CD4-positive, CD25-positive, alpha-beta regulatory T cell (primary cell): Measurements from ENCODE around the gene EVC2. TPM values are rescaled to one million over a fixed set of nuclear protein-coding genes. Genes with fewer than 3 reads are reported as not detected.

ENCODE experiments used
- ATAC-seq, 2 donors: fragments of 150-1000 bp; cut with Tn5 transposase; one replicate each; pipeline ENCODE4 v1.10.0; 2021; ENCODE audit warnings: low read depth in 2 of 2, moderate number of reproducible peaks in 2 of 2, moderate library complexity in 1 of 2
- DNase-seq, 3 donors: peaks; one replicate each; pipeline versions ENCODE4 v3.0.0 to v3.0.0-alpha.2; 2012 to 2022; ENCODE audit warnings: mixed read lengths in 1 of 3
- H3K27ac ChIP-seq: one replicate; pipeline ENCODE4 v1.7.0; 2013; ENCODE audit warnings: mild to moderate bottlenecking, low read length; ENCODE audit not compliant: insufficient read depth, poor library complexity, severe bottlenecking
- H3K27me3 ChIP-seq: one replicate; pipeline ENCODE4 v1.7.0; 2013; ENCODE audit warnings: low read length; ENCODE audit not compliant: control insufficient read depth, insufficient read depth
- H3K36me3 ChIP-seq: one replicate; pipeline ENCODE4 v1.7.0; 2013; ENCODE audit warnings: mild to moderate bottlenecking, low read length, moderate library complexity; ENCODE audit not compliant: control insufficient read depth, insufficient read depth
- H3K4me1 ChIP-seq: 2 replicates; pipeline ENCODE4 v1.7.0; 2013; ENCODE audit warnings: mild to moderate bottlenecking, low read length; ENCODE audit not compliant: insufficient read depth, control insufficient read depth, poor library complexity, severe bottlenecking
- H3K4me3 ChIP-seq: one replicate; pipeline ENCODE4 v1.7.0; 2013; ENCODE audit warnings: low read depth, mild to moderate bottlenecking, low read length, moderate library complexity
- H3K9me3 ChIP-seq, 2 experiments: 1 replicate in 1 of 2; 2 replicates in 1 of 2; pipeline ENCODE4 v1.7.0; 2013; ENCODE audit warnings: low read length in 2 of 2, mild to moderate bottlenecking in 1 of 2, moderate library complexity in 1 of 2; ENCODE audit not compliant: control insufficient read depth in 2 of 2
- H3K27ac Mint-ChIP-seq, 3 donors: one replicate each; pipeline ENCODE4 v1.8.0; 2020 to 2022; ENCODE audit warnings: mild to moderate bottlenecking in 3 of 3, mixed read lengths in 3 of 3, moderate library complexity in 2 of 3
- H3K27me3 Mint-ChIP-seq: one replicate; pipeline ENCODE4 v1.8.0; 2022; ENCODE audit warnings: mild to moderate bottlenecking, mixed read lengths
- H3K36me3 Mint-ChIP-seq: one replicate; pipeline ENCODE4 v1.8.0; 2020; ENCODE audit warnings: mixed read lengths
- H3K4me1 Mint-ChIP-seq, 4 donors: one replicate each; pipeline ENCODE4 v1.8.0; 2020 to 2022; ENCODE audit warnings: mixed read lengths in 4 of 4, mild to moderate bottlenecking in 1 of 4
- H3K4me3 Mint-ChIP-seq, 4 donors: one replicate each; pipeline ENCODE4 v1.8.0; 2020 to 2022; ENCODE audit warnings: mild to moderate bottlenecking in 4 of 4, mixed read lengths in 4 of 4, moderate library complexity in 3 of 4
- H3K9me3 Mint-ChIP-seq, 7 donors: one replicate each; pipeline ENCODE4 v1.8.0; 2020 to 2022; ENCODE audit warnings: mixed read lengths in 7 of 7, mild to moderate bottlenecking in 3 of 7, moderate library complexity in 2 of 7
- polyA plus RNA-seq, 4 donors: library from polyadenylated mRNA; unstranded; fragments of 300-500 nt; fragmentation: Illumina TruSeq; gene quantifications; one replicate each; pipeline ENCODE4 v1.2.3, GENCODE V29; 2021
- total RNA-seq: library from RNA; stranded (reverse); gene quantifications from one replicate; pipeline ENCODE4 v1.2.3, GENCODE V29; 2022

EVC2 gene
- total and polyA plus RNA-seq, 5 donors from 2014 or later, result 0.03 to 3.2 (median 0.85) TPM

DNA sequence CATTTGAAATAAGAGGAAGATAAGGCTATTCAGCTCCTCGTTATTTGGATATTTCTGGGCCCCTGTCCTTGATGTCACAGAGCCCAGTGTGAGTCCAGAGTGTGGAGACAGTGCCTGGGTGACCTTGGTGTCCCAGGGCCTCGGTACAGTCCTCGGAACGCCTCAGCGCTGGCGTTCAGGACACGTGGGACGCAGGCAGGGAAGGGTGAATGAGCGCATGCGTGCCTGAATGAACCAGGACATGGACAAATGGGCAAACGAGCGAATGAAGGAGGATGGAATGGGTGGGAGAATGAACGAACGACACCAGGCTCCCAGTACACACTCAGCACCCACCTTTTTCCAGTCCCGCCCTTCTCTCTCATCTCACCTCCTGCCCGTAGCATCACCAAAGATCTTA, 46.8 kb upstream of the EVC2 start:
- Mint-ChIP-seq H3K9me3 (peaks cover 0 to 3% (median 0%) of the 10 kb centered on the region in 7 donors), H3K27ac (no peak overlapping the region)
- H3K27ac ChIP-seq, result no peak overlapping the region

DNA sequence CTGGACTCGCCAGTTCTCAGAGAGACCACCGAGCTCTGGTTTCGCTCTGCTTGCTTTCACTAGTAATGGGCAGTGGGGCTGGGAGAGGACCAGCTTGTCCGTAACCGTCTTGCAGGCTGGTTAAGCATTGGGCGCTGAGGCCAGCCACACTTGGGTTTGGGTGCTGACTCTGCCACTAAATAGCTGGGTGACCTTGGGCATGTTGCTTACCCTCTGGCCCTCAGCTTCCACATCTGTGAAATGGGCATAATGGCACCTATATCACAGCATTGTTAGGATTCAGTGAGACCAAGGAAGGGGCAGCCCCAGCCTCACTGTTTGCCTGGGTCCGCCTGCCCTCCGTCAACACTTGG, 46.1 kb upstream of the EVC2 start:
- Mint-ChIP-seq H3K36me3 (no peaks in the 10 kb centered on the region), H3K4me3 (no peak overlapping the region)
- ATAC-seq, result no peak

More for the DNA sequence above, 46.8 kb upstream of the EVC2 start:
- no peaks in the 10 kb centered on the region for H3K9me3 ChIP-seq
- H3K27me3 Mint-ChIP-seq, result no peaks in the 10 kb centered on the region
- peaks cover 0 to 6% (median 1%) of the 10 kb centered on the region in 4 donors for H3K4me1 Mint-ChIP-seq
- no peaks in the 10 kb centered on the region for H3K27me3 ChIP-seq
- DNase-seq, result no peak
- no peak for ATAC-seq
- H3K36me3 Mint-ChIP-seq, result no peaks in the 10 kb centered on the region
- no peak overlapping the region for H3K4me3 ChIP-seq
- no peaks in the 10 kb centered on the region for H3K4me1 ChIP-seq
- no peak overlapping the region for H3K4me3 Mint-ChIP-seq
- no peaks in the 10 kb centered on the region for H3K36me3 ChIP-seq

DNA sequence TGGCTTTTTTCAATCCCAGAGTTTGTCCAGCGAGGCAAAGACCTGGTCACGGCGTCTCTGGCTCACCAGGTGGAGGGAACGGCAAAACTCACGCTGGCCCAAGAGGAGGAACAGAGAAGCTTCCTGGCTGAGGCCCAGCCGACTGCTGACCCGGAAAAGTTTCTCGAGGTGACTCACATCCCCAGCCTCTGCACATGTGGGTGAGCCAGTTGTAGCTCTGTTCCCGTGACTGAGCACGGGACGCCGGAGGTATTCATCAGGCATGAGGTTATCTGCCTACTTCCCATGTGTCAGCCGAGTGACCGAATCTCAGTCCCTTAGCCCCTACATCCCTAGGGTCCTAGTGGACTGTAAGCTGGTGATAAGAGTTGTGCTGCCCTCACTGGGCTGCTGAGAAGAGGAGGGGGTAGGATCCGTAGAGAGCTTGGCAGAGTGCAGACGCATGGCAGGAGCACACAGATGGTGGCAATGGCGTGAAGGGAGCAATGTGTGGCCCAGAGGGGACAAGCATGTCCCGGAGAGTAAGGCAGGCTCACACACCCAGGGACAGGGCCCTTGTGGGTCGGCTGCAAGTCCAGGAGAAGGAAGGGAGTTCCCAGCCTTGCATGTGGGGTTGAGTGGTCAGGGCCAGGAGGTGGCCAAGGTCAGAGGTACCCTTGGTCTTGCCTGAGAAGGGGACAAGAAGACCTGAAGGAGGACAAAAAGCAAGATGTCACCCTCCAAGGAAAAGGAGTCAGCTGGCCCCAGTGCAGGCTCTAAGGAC, 45.6 kb upstream of the EVC2 start:
- peaks cover 0 to 3% (median 0%) of the 10 kb centered on the region in 7 donors for H3K9me3 Mint-ChIP-seq
- H3K4me3 Mint-ChIP-seq, result peak overlapping the region in 1 of 4 donors; percentile 15
- no peak overlapping the region for H3K4me3 ChIP-seq
- H3K9me3 ChIP-seq, result no peaks in the 10 kb centered on the region
- no peaks in the 10 kb centered on the region for H3K4me1 ChIP-seq
- no peaks in the 10 kb centered on the region for H3K36me3 ChIP-seq
- H3K36me3 Mint-ChIP-seq, result no peaks in the 10 kb centered on the region
- no peaks in the 10 kb centered on the region for H3K27me3 ChIP-seq
- no peak overlapping the region for H3K27ac Mint-ChIP-seq
- ATAC-seq (no peak), DNase-seq (no peak)
- H3K4me1 Mint-ChIP-seq, result peaks cover 0 to 6% (median 1%) of the 10 kb centered on the region in 4 donors
- H3K27ac ChIP-seq, result no peak overlapping the region
- H3K27me3 Mint-ChIP-seq, result no peaks in the 10 kb centered on the region

More for the DNA sequence above, 46.1 kb upstream of the EVC2 start:
- H3K27ac Mint-ChIP-seq, result no peak overlapping the region
- no peak overlapping the region for H3K4me3 ChIP-seq
- H3K27me3 ChIP-seq, result no peaks in the 10 kb centered on the region
- H3K27ac ChIP-seq, result no peak overlapping the region
- H3K9me3 Mint-ChIP-seq, result peaks cover 0 to 3% (median 0%) of the 10 kb centered on the region in 7 donors
- H3K9me3 ChIP-seq, result no peaks in the 10 kb centered on the region
- no peaks in the 10 kb centered on the region for H3K4me1 ChIP-seq
- H3K27me3 Mint-ChIP-seq, result no peaks in the 10 kb centered on the region
- no peaks in the 10 kb centered on the region for H3K36me3 ChIP-seq
- DNase-seq, result no peak
- H3K4me1 Mint-ChIP-seq, result peaks cover 0 to 6% (median 1%) of the 10 kb centered on the region in 4 donors

DNA sequence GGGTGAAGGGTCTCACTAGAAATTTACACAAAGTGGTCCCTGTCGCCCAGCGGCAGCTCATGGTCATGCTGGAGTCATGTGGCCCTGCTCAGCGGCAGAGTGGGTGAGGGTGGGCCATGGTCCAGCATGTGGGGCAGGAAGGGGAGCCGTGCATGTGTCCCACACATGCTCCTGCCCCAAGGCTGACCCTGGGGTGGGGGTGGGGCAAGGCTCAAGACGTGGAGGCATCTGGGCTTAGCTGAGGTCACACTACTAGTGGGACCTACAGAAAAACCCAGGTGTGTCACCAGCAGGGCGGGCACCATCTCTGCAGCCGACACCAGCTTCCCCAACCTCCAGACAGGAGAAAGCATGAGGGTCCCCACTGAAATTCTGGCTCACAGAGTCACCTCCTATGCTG, 45.0 kb upstream of the EVC2 start:
- Histone ChIP-seq H3K9me3 (no peaks in the 10 kb centered on the region), H3K4me1 (no peaks in the 10 kb centered on the region), H3K27ac (no peak overlapping the region), H3K27me3 (no peaks in the 10 kb centered on the region), H3K4me3 (no peak overlapping the region), H3K36me3 (no peaks in the 10 kb centered on the region)
- Mint-ChIP-seq H3K27me3 (no peaks in the 10 kb centered on the region), H3K27ac (no peak overlapping the region), H3K4me1 (peaks cover 0 to 3% (median 0%) of the 10 kb centered on the region in 4 donors), H3K36me3 (no peaks in the 10 kb centered on the region), H3K4me3 (no peak overlapping the region), H3K9me3 (peaks cover 0 to 3% (median 0%) of the 10 kb centered on the region in 7 donors)
- ATAC-seq (no peak), DNase-seq (no peak)

DNA sequence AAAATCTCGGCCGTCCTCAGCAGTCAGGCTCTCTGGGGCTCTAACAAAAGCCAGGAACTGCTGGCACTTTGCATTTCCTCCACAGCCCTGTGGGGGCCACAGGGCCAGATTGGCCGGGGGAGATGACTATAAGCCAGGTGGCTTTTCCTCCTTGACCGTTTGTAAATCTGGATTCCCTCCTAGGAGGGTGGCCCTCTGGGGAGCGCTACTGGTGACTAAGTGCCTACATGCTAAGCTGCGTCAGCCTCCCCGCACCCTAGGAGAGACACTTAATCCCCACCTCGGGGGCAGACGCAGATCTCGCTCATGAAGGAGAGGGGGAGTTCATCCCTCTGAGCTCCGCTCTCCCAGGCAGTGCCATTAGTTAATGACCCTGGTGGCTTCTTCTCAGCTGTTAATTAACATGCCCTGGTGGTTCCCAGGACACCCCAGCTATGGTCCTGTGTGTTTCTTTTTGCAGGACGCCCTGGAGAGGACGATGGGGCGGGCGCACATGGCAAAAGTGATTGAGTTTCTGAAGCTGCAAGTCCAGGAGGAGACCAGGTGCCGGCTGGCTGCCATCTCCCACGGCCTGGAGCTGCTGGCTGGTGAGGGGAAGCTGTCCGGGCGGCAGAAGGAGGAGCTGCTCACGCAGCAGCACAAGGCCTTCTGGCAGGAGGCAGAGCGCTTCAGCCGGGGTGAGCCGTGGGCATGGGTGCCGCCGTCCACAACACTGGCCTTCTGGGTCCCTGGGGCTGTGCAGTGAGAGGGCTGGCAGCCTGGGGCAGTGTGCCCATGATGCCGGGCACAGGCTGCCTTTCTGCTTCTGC, 44.2 kb upstream of the EVC2 start:
- peak overlapping the region in 1 of 3 donors; percentile 38 for H3K27ac Mint-ChIP-seq
- H3K4me3 Mint-ChIP-seq, result no peak overlapping the region
- Histone ChIP-seq H3K4me3 (no peak overlapping the region), H3K9me3 (no peaks in the 10 kb centered on the region), H3K27me3 (no peaks in the 10 kb centered on the region), H3K4me1 (no peaks in the 10 kb centered on the region), H3K27ac (no peak overlapping the region), H3K36me3 (no peaks in the 10 kb centered on the region)
- no peak for DNase-seq
- H3K27me3 Mint-ChIP-seq, result no peaks in the 10 kb centered on the region
- no peak for ATAC-seq
- no peaks in the 10 kb centered on the region for H3K4me1 Mint-ChIP-seq
- H3K36me3 Mint-ChIP-seq, result no peaks in the 10 kb centered on the region
- peaks cover 0 to 3% (median 0%) of the 10 kb centered on the region in 7 donors for H3K9me3 Mint-ChIP-seq

DNA sequence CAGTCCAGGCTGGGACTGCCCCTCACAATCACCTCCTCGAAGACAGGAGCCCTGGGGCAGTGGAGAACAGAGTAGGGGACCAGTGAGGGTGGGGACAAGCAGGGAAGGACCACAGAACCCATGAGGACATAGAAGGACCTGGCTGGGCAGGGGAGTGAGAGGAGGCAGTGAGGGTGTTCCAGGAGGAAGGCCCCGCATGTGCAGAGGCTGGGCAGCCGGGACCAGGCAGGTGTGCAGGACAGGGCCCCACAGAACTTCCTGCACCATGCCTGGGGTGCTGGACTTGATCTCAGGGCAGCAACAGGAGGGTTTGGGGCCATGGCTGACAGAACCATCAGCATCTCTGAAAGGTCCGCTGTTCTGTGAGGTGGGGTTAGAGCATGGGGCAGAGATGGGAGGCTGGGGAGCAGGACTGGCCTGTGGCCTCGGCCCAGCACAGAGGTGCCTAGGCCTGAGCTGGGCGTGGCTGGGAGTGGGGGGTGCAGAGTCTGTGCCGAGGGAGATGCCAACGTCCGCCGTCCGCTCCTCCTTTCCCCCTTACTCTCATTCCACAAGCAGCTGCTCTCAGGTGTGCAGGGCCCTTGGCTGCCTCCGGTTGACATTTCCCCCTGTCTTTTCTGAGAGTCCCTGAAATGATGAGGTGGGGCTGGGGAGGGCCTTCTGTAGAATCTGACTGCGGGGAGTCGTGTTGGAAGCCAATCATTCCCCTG, 43.5 kb upstream of the EVC2 start:
- Histone ChIP-seq H3K9me3 (no peaks in the 10 kb centered on the region), H3K36me3 (no peaks in the 10 kb centered on the region), H3K27me3 (no peaks in the 10 kb centered on the region), H3K27ac (no peak overlapping the region), H3K4me3 (no peak overlapping the region), H3K4me1 (no peaks in the 10 kb centered on the region)
- no peaks in the 10 kb centered on the region for H3K27me3 Mint-ChIP-seq
- no peak for DNase-seq
- peaks cover 0 to 3% (median 0%) of the 10 kb centered on the region in 7 donors for H3K9me3 Mint-ChIP-seq
- H3K4me1 Mint-ChIP-seq, result no peaks in the 10 kb centered on the region
- no peak for ATAC-seq
- H3K27ac Mint-ChIP-seq, result no peak overlapping the region
- peaks cover under 1% of the 10 kb centered on the region for H3K36me3 Mint-ChIP-seq
- H3K4me3 Mint-ChIP-seq, result no peak overlapping the region

DNA sequence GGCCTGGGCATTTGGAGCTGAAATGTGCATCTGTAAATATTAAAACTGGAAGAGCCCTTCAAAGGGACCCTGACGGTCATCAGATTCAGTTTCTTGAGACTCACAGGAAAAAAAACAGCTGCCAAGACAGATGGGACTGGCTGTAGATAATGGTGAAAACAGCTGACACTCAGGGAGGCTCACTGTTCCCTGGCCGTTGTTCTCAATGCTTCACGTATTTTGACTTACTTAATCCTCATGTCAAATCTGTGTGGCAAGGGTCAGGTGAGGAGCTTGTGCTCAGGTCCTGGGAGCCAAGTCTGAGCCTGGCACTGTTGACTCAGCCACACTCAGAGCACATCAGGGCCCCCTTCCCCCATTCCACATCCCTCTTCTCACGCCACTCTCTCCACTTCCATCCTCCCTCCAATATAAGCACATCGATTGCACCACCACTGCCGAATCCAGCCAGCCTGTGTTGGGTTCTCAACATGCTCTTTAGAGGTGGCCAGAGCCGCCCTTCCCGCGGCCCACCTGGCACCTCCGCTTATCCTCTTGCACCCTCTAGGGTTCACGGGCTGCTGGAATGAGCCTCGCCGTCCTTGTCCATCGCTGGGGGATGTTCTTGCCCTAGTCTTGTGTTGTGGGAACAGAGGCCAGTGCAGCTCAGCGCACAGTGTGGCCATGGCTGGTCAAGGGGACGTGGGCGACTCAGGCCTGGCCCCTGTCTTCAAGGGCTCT, 42.7 kb upstream of the EVC2 start:
- DNase-seq, result no peak

More for the DNA sequence above, 42.7 kb upstream of the EVC2 start:
- peaks cover 3% of the 10 kb centered on the region for H3K36me3 Mint-ChIP-seq
- H3K4me3 Mint-ChIP-seq, result no peak overlapping the region
- no peaks in the 10 kb centered on the region for H3K27me3 ChIP-seq
- no peaks in the 10 kb centered on the region for H3K9me3 ChIP-seq
- H3K4me1 ChIP-seq, result no peaks in the 10 kb centered on the region
- peaks cover 0 to 3% (median 0%) of the 10 kb centered on the region in 7 donors for H3K9me3 Mint-ChIP-seq
- no peak overlapping the region for H3K27ac ChIP-seq
- no peaks in the 10 kb centered on the region for H3K36me3 ChIP-seq
- no peaks in the 10 kb centered on the region for H3K4me1 Mint-ChIP-seq
- no peak overlapping the region for H3K4me3 ChIP-seq
- H3K27ac Mint-ChIP-seq, result no peak overlapping the region
- ATAC-seq, result no peak
- H3K27me3 Mint-ChIP-seq, result no peaks in the 10 kb centered on the region
